Measurements from ENCODE around the gene NSUN5.
"Not testable (repeated sequence)": the region's sequence is repeated elsewhere in the genome, so short reads cannot be mapped to it uniquely, and the experiment has no call there.

NSUN5 gene

DNA sequence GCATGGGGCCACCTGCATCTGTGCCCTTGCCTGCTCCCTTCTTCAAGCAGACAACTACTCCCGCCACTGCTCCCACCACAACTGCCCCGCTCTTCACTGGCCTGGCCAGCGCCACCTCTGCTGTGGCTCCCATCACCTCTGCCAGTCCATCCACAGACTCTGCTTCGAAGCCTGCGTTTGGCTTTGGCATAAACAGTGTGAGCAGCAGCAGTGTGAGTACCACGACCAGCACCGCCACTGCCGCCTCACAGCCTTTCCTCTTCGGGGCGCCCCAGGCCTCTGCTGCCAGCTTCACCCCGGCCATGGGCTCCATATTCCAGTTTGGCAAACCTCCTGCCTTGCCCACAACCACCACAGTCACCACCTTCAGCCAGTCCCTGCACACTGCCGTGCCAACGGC is 11.4 kb downstream of the NSUN5 start:
- DNase-seq (ENCODE audit: low read depth in 3 of 3, low spot score in 1 of 3), result not testable (repeated sequence)

DNA sequence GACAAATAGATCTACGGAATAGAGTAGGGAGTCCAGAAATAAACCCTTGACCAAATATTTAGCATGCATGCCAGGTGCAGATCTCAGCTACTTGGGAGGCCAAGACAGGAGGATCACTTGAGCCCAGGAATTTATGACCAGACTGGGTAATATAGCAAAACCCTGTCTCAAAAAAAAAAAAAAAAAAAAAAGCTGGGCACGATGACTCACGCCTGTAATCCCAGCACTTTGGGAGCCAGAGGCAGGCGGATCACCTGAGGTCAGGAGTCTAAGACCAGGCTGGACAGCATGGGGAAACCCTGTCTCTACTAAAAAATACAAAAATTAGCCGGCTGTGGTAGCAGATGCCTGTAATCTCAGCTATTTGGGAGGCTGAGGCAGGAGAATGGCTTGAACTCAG is 31.4 kb downstream of the NSUN5 start:
- not testable (repeated sequence) for DNase-seq (ENCODE audit: low read depth in 3 of 3, low spot score in 1 of 3)

DNA sequence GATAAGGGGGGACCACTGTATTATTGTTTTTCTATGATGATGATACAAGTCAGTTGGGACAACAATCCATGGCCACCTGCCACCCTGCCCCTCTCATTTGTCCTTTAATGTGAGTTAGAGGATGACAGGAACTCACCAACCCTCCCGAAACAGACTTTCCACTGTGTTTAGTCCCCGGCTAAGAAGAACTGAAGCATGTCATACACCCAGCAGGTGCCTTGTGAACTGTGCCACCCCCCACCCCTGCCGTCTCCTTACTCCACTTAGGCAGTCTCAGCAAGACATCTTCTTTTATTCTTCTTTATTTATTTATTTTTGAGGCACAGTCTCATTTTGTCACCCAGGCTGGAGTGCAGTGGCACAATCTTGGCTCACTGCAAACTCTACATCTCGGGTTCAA is 40.8 kb downstream of the NSUN5 start:
- DNase-seq (ENCODE audit: low read depth in 3 of 3, low spot score in 1 of 3), result not testable (repeated sequence)

DNA sequence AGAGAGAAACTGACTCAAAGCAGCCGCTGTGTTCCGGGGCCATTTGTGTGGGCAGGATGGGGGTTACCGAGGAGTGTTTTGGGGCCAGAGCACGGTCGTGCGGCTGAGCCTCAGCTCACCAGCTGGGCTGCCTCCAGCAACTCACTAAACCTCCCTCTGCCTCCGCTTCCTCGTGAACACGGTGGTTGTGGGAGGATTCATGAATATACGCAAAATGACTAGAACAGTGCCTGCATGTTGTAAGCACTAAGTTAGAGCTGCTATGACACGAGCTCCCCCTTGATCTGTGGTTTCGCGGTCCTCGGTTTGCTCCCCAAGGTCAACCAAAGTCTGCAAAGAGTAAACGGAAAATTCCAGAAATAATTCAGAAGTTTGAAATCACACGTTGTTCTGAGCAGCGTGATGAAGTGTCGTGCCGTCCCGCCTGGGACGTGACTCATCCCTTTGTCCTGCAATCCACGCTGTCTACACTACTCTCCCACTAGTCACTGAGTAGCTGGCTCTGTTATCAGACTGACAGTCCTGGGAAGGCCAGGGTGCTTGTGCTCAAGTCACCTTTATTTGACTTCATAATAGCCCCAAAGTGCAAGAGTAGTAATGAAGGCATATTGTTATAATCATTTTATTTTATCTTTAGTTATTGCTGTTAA is 41.8 kb downstream of the NSUN5 start:
- not testable (repeated sequence) for DNase-seq (ENCODE audit: low read depth in 3 of 3, low spot score in 1 of 3)

DNA sequence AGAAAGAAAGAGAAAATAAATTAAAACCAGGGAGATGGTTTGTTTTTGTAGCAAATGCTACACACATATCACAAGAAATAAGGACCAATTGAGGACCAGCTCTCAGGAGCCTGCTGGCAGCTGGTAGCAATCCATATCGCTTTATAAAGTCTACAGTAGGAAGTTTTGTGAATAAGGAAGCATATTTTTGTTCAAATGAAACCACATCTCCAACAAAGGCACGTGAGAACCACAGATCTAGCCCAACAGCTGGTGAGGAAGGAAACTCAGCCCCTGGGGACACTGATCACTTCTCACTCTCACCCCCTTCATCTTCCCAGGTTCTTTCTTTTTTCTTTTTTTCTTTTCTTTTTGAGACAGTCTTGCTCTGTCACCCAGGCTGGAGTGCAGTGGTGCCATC is 46.2 kb downstream of the NSUN5 start:
- not testable (repeated sequence) for DNase-seq (ENCODE audit: low read depth in 3 of 3, low spot score in 1 of 3)

All from stimulated activated CD4-positive, alpha-beta T cell treated with anti-CD3 and anti-CD28 coated beads, TNF-alpha, amount 100 ng/mL, for 1 hour (primary cell).